Superior temporal gyrus (tissue), 1 donor: ENCODE measurements around the gene ZBTB21.
"Not testable (repeated sequence)": the region's sequence is repeated elsewhere in the genome, so short reads cannot be mapped to it uniquely, and the experiment has no call there.

Experiments used
- DNase-seq: peaks from one replicate; pipeline ENCODE4 v3.0.0-alpha.2; 2016; ENCODE audit errors: extremely low spot score

ZBTB21 gene

DNA sequence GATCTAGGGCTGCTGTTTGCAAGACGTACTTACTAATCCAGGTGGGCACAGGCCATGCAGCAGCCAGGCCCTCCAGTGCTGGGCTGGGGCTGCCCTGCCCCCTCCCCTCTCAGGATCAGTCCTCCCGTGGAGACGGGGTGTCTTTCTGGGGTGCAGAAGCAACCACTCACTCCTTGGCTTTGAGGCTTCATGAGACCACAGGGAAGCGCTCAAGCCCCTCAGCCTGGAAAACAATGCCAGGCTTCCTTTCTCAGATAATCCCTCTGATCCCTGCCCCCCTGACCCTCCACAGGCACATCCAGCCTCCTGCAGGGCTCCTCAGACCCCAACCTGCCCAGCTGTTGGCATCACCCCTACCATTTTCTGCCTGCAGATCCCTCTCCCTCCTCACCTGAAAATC lies 42.5 kb downstream of the ZBTB21 start:
- no peak for DNase-seq

DNA sequence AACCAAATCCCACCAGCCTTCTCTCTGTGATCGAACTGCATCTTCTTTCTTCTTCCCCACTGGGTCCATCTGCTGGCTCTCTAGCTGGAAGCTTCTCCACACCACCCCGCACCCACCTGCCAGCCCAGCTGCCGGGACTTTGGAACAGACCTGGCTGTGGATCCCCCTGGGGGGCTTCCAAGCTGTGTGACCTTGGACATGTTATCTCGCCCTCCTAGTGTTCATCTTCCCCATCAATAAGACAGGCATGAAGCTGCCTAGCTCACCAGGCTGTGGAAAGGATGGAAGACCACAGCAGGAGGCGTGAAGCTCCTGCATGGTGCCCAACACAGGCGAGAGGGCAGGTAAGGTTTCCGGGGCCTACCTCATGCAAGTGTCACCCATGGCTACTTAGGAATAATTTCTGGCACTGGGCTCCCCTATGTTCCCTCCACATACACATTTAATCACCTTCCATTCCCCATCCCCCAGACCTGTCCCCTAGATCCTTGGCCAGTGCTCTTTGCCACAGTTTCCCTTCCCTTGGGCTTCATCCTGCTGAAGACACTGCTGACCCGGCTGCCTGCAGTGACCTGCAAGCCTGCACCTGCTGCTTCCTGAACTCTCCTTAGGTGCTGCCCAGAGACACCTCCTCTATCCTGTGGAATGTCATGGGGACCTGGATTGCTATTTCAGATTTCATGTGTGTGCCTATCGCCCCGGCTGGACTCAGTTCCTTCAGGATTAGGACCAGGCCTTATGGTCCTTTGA lies 43.1 kb downstream of the ZBTB21 start:
- DNase-seq = no peak

DNA sequence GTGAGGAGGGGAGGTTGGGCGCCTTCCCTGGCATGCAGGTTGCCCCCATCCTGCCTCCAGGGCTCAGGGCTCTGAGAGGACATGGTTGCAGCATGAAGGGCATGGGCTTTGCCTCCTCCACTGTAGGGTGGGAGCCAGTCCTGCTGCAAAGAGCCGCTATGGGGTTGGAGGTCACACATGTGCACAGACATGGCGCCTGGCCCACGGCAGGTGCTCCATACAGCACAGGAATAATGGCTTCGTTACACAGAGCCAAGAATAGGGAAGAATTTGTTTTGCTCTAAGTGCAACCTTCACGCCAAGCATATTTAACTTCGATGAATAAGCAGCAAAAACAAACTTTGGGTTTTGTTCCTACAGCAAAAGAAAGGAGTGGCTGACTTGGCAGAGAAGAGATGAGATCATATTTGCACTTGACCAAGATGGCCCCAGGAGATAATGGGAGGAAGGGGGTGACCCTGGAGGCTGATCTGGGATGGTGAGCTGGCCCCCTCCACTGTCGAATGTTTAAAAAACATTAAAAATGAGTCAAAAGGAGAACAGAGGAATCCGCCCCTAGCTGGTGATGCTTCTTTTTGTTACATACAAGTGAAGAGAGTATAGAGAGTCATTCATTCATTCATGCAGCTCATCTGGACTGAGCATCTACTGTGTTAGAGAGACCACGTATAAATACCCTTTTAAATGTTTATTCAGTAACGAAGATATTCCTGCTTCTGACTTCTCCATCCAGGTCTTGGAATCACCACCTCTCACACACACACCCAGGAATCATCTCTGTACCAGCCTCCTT lies 43.9 kb downstream of the ZBTB21 start:
- no peak for DNase-seq

DNA sequence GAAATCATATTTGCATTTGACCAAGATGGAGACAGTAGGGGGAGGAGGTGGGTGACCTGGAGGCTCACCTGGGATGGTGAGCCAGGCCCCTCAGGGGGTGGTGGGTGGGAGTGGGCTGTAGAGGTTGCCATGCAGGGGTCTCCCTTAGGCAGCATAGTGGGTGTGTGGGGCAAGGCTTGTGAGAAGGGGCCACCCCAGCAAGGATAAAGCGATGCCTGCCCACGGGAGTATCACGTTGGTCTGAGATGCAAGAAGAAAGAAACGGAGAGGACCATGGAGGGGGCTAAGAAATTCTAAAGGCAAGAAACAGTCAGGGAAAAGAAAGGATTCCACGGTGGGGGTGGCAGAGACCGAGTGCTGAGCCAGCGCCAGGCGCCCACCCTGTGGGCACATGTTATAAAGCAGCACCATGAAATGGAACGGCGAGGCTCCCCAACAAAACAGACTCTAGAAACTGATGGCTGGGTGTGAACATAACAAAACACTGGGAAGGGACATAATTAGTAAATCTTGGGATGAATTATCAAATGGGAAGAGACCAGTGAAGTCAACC lies 44.6 kb downstream of the ZBTB21 start:
- DNase-seq = no peak

DNA sequence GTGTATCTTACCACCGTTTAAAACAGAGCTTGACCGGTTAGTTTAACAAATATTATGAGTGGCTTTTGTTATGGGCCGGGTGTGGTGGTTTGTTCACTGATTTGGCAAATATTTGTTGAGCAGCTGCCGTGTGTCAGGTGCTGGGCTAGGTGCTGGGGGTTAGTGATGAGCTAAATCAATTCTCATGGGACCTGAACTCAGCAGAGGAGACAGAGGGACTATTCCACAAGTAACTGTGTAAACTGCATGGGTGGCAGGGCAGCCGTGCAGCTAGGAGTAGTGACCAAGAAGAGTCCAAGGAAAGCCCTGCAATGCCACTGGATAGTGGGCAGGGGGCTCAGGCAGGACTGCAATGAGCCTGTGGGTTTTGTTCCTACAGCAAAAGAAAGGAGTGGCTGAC lies 45.1 kb downstream of the ZBTB21 start:
- DNase-seq = no peak

DNA sequence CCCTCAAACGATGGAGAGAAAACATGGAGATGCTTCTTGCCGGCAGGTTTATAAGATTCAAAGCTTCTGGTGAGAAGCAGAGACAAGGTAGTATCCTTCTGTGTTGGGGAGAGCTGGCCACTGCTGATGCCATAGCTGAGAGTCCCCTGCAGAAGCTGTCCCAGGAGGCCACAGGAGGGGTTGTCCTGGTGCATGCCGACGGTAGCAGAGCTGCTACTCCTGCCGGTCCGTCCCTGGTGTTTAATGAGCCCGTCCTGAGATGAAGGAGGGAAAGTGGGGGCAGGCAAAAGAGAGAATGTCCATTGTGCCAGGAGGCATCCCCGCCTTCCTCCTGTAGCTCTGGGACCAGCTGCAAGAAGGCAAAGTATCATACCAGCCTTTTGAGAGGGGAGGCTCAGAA lies 46.0 kb downstream of the ZBTB21 start:
- DNase-seq = no peak

DNA sequence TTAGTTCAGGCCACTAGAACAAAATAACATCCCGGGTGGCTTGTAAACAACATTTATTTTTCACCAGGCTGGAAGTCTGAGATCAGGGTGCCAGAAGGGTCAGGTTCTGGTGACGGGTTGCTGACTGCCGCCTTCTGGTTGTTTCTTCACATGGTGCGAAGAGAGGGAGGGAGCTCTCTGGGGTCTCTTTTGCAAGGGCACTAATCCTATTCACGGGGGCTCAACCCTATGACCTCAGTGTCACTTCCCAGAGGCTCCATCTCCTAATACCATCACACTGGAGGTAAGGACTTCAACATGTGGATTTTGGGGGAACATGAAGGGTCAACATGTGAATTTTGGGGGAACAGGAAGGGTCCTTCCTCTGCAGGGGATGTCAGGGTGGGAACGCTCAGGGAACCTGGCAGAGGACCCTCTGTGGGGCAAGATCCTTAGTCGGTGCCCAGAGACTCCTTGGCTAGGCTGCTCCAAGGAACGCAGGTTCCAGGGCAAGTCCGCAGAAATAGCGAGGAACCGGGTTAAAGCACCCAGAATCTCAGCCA lies 47.7 kb downstream of the ZBTB21 start:
- no peak for DNase-seq

DNA sequence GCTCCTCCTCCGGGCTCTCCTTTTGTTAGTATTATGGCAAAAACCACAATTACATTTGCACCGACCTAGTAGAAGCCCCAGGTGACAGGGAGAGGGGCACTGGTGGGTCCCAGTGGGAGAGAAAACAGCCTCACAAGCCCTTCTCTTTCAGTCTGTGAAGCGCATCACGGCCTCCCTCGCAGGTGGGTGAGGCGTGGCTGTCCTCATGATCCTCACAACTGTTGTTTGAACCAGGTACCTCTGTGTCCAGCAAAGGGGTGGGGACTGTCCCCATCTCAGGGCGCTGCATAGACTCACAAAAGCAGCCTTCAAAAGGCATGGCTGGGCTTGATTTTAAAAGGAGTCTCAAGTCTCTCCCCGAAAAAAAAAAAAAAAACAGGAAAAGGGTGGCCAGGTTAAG lies 48.4 kb downstream of the ZBTB21 start:
- DNase-seq = no peak

DNA sequence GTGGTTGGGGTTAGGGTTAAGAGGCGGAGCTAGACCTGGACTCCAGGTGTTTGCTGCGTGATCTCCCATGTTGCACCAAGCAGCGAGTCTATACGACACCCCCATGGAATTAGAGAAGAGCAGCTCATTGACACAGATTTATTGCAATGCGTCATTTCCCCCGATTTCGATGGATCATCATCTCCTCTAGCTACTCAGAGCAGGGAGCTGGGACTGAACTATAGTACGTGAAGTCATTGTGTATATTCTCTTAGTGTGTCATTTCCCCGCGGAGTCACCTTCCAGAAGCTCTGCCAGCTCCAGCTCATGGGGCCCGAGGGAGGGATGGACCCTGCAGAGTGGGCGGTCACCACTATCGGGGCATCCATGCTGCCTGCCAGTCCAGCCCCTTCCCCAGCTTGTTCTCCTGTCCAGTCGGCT lies 48.9 kb downstream of the ZBTB21 start:
- no peak for DNase-seq

DNA sequence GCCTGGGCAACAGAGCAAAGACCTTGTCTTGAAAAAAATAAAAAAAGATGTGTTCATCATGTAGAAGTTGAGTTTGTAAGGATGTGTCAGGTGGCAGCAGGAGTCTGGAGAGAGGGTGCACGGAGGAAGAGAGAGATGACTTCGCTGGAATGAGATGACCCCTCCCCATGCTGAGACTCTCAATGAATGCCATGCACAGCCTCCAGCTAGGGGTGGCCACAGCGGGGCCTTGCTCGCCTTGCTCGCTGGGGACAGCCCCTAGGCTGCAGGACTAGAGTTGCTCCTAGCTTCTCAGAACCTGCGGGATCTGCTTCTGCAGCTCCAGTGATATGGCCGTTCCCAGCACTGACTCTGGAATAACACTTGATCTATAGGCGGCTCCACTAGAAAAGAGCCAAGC lies 49.8 kb downstream of the ZBTB21 start:
- no peak for DNase-seq

DNA sequence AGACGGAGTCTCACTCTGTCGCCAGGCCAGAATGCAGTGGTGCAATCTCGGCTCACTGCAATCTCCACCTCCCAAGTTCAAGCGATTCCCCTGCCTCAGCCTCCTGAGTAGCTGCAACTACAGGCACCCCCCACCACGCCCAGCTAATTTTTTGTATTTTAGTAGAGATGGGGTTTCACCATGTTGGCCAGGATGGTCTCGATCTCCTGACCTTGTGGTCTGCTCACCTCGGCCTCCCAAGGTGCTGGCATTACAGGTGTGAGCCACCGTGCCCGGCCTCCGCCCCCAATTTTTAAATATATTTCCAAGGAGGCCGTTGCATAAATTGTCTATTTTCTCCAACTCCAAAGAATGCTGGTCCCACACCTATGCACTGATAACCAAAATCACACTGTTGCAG lies 50.5 kb downstream of the ZBTB21 start:
- DNase-seq = not testable (repeated sequence)

DNA sequence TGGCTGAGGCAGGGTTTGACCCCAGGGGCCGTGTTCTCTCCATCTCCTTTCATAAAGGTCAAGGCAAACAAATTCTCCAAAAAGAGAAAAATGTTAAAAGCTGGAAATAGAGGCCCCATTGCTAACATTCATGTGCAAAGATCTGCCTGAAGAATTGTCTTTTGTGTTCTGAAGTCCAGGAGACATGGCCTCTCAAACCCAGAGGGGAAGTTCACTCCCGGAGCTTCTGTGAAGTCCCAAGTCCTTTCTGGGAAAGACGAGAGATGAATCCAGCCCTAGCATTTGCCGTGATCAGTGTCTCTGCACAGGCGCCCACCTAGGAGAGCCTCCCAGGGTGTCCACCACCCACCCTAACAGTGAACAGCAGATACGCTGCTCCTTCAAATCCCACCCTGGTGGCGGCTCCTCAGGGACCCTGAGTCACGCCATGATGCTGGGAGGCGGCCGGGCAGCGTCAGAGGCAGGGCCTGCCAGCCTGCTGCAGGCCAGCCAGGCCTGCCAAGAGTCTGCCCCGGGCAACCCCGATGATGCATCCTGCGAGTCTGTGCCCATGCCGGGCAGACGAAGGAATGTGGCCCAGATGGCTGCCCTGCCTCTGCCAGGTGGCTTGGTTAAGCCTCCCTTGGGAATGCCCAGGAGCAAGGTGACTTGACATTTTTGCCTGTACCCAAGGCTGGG lies 51.1 kb downstream of the ZBTB21 start:
- no peak for DNase-seq

DNA sequence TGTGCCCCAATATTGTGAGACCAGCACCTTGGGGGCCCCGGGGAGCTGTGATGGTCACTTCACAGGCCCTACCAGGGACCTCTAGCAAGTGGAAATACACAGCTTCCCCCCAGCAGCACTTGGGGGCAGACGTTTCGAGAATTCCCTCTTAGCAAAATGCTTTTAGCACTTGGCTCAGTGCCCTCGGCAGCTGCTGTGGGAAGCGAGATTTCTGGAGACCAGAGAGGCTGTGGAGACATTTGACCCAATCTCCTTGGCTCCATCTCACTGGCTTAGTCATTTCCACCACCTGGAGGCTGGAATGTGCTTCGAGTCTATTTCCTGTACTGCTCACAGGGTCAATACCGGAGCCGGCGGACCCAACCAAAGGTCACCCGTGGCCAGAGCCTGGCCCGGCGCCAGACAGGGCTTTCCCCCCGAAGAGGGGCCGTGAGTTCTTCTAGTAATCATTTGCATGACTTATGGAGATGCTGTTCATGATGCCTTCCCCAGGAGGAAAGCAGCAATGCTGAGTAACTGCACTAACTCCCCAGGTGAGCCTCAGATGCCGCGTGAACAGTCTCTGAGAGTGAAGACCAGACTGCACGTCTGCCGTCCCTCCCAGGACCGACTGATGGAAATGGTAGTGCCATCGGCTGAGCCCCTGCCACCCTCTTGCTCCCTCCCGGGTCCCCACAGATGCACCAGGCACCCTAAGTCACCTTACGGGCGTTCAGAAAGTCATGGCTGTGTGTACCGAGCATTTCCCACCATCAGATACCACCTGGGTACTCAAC lies 52.0 kb downstream of the ZBTB21 start:
- peak; percentile 49 for DNase-seq

DNA sequence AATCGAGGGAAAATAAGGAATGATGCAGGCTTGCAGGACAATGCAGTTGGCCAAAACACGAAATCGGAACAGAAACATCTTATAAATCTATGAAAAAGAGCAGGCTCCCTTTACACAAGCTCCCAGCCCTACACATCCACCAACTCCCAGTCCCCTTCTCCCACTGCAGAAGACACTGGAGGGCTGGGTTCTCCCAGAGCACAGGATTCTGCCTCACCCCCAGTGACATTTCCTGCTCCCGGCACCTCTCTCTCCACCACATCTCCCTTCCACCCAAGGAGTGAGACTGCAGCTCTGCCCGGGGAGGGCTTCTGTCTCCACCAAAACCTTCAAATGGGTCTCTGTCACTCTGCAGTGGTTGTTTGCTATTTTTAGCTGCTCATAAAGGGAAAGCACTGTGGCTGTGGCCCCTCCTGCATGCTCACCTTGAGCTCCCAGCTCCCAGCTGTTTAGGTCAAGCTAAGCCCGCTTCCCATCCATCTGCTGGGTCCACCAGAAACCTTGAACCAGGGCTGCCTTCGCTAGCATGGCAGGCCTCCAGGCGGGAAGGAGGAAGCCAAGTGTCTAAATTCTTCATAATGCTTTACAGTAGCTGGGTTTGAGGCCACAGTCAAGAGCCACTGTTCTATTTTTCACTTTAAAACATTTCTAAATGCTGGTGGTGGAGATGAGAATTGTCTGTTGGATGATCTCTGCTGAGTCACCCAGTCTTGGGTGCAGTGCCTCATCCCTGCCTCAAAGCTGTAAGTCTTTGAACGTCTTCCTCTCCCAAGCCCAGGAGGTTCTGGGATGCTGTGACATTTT lies 53.0 kb downstream of the ZBTB21 start:
- peak; percentile 34 for DNase-seq

DNA sequence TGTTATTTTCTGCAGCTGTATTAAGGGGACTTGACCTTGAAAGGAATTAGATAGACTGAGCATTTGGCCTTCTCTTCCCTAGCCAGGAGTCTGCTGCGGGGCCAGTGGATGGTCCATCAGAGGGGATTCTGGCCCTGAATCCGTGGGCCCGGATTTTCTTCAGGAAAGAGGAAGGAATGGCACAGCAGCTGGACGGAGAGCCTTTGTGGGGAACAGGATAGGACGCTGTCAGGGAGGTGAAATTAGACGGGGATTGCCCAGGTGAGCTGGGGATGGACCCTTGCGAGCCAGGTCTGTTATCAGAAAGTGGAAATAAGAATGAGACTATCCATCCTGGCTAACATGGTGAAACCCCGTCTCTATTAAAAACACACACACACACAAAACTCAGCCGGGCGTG lies 54.6 kb downstream of the ZBTB21 start:
- DNase-seq = no peak

DNA sequence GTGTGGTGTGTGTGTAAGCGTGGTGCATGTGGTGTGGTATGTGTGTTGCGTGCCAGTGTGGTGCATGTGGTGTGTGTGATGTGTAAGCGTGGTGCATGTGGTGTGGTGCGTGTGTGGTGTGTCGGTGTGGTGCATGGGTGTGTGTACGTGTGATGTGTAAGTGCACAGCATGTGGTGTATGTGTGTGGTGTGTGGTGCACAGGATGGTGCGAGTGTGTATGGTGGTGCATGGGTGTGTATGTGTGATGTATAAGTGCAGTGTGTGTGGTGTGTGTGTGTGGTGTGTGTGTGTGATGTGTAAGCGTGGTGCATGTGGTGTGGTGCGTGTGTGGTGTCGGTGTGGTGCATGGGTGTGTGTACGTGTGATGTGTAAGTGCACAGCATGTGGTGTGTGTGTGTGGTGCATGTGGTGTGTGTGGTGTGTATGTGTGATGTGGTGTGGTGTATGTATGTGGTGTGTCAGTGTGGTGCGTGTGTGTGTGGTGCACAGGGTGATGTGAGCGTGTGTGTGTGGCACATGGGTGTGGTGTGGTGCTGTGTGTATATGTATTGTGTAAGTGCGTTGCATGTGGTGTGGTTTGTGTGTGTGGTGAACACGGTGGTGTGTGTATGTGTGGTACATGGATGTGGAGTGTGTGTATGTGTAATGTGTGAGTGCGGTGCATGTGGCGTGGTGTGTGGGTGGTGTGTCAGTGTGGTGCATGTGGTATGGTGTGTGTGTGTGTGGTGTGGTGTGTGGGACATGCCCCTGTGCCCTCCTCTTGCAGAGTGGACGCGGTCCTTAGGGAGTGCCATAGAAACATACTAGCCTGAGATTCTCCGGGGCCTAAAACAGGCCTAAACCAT lies 55.3 kb downstream of the ZBTB21 start:
- DNase-seq = no peak

DNA sequence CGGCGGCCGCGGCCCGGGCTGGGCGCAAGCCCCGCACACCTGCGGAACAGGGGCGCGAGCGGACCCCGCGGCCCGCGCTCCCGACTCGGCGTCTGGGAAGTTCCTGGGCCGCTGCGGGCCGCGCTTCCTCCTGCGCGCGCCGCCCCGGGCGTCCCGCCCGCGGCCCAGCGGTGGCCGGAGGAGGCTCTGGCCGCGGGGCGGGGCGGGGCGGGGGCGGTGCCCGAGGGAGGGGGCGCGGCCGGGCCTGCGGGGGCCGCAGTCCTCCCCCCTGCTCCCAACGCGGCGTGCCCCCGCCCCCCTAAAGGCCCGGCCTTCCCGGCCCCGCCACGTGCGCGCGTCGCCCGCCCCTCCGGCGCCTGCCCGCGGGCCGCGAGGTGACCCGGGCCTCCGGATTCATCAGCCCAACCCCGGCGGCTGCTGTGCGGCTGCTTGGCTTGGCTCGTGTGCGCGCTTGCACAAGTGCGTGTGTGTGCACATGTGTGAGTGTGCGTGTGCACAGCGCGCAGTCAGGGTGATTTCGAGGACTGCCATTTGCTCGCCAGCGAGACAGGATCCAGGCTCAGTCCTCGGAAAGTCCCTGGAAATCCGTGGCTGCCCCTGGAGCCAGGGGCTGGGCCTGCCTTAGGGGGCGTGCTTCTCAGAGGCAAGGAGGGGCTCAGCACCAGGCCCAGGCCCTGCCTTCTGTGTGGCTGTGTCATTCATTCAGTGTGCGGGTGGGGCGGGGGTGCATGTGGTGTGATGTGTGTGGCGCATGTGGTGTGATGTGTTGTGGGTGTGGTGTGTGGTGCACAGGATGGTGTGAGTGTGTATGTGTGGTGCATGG lies 56.1 kb downstream of the ZBTB21 start, which contains the start of gene C2CD2:
Gene C2CD2 (minus strand): TSS at position 188 of the 823 bp plus-strand sequence. CDS start 370 bp downstream, outside the sequence.
- DNase-seq = no peak

DNA sequence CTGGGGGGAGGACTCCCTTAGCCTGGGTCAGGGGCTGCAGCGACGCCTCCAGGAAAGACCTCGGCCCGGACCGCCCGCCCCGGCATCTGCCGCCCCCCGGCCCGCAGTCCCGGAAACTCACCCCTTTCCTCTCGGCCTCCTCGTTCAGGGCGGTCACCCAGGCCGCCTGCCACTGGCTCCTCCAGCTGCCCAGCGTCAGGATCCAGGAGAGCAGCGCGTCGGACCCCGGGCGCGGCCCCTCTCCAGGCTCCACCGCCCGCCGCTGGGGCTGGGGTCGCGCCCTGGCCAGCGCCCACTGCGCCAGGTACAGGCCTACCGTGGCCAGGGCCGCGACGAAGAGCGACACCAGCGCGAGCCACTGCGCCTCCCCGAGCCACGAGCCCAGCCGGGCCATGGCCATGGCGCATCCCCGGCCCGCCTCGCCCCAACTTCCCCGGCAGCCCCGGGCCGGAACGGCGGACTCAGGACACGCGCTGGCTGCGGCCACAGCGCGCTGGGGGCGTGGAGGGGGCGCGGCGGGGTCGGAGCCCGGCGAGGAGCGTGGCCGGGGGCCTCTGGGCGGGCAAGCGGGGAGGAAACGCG lies 56.8 kb downstream of the ZBTB21 start:
- DNase-seq = no peak
